Stimulated activated CD4-positive, alpha-beta T cell treated with anti-CD3 and anti-CD28 coated beads, Interleukin-2, amount 100 ng/mL, for 48 hours (primary cell): ENCODE measurements around the gene SPOCD1.

Experiments used
- DNase-seq, 2 donors: peaks; one replicate each; pipeline ENCODE4 v3.0.0-alpha.2; 2020

Gene SPOCD1

GRCh38 chr1:31815752-31816500 is at the start of gene SPOCD1:
TSS of gene SPOCD1 (minus strand) at chr1:31816022. CDS start at chr1:31815333, 689 bp downstream.
- peak; percentile 89 to 94 for DNase-seq

DNA sequence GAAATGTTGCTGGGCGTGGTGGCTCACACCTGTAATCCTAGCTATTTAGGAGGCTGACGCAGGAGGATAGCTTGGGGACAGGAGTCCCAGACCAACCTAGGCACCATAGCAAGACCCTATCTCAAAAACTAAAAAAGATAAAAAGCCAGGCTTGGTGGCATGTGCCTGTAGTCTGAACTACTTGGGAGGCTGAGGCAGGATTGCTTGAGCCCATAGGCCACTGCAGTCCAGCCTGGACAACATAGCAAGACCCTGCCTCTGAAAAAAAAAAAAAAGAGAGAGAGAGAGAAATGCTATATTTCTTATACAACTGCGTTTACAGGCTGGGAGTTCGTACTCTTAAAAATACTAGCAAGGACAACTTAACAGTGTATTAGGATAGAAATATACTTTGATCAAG is 46.2 kb upstream of the SPOCD1 start:
- no peak for DNase-seq

DNA sequence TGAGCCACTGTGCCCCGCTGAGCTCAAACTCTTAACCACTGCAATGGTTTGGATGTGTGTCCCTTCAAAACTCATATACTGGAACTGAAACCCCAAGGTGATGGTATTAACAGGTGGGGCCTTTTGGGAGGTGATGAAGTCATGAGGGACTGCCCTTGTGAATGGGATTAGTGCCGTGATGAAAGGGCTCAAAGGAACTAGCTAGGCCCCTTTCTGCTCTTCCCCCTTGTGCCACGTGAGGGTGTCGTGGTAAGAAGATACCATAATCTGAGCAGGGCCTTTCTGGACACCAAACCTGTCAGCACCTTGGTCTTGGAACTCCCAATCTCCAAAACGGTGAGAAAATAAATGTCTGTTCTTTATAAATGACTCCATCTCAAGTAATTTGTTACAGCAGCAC is 45.5 kb upstream of the SPOCD1 start:
- DNase-seq, result no peak

GRCh38 chr1:31860581-31860980 is 44.8 kb upstream of the SPOCD1 start:
- no peak for DNase-seq

- DNase-seq, result no peak
These were observed 43.9 kb upstream of the SPOCD1 start for GRCh38 chr1:31859719-31860118.

DNA sequence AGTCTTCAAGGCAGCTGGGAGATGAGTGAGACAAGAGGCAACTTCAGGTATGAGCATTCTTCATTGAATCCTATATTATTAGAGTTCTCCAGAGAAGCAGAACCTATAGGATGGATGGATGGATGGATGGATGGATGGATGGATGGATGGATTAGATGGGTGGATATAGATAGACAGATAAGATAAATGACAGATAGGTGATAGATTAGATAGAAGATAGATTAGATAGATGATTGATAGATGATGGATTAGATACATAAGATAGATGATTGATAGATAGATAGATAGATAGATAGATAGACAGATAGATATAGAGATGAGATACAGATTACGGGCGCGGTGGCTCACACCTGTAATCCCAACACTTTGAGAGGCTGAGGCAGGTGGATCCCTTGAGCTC is 43.2 kb upstream of the SPOCD1 start:
- no peak for DNase-seq

- DNase-seq, result no peak
These were observed 42.0 kb upstream of the SPOCD1 start for GRCh38 chr1:31857863-31858262.

DNA sequence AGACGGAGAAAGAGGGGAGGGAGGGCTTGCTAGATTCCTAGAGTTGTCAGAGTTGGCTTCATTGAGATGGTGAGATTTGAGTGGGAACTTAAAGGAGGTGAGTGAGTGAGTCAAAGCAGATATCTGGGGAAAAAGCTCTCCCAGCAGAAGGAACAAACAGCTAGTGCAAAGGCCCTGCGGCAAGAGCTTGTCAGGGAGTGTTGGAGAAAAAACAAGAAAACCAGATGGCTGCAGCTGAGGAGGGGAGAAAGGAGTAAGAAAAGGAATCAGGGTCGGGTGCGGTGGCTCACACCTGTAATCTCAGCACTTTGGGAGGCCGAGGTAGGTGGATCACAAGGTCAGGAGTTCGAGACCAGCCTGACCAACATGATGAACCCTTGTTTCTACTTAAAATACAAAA is 40.3 kb upstream of the SPOCD1 start:
- DNase-seq, result no peak

GRCh38 chr1:31855038-31855845 is 39.4 kb upstream of the SPOCD1 start:
- no peak for DNase-seq

GRCh38 chr1:31849653-31850052 is 33.8 kb upstream of the SPOCD1 start:
- no peak for DNase-seq

DNA sequence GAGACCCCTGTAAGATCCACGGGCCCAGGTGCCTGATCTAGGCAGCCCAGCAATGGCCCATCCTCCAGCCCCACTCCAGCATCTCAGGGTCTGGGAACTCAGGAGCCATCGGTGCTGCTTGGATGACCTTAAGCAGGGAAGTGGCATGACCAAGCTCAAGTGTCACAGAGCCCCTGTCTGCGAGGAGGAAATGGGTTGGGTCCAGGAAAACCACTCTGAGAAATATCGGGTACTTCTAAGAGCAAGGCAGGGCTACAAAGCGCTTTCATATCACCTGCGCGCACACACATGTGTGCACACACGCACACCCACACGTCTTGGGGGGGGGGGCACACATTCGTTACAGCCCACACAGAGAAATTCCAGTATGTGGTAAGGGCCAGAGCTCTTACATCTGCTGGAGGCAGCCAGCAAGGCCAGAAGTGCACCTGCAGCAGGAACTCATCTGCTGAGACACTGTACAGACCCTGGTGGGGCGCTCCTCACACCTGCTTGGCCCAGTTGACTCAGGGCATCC is 32.6 kb upstream of the SPOCD1 start:
- peak in 1 of 2 donors; percentile 7 for DNase-seq

DNA sequence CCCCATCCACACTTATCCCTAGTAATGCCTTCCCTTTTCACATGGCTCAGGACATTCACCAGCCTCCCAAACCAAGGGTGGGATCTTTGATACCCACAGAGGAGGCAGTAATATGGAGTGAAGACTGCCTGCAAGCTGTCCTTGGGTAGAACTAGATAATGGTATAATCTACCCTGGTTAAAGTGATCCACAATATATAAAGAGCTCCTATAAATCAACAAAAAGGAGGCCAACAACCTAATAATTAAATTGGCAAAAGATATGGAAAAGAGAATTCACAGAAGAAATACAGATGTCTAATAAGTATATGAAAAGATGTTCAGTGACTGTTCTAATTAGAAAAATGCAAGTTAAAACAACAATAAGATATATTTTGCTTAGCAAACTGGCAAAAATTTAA is 30.7 kb upstream of the SPOCD1 start:
- DNase-seq, result no peak

DNA sequence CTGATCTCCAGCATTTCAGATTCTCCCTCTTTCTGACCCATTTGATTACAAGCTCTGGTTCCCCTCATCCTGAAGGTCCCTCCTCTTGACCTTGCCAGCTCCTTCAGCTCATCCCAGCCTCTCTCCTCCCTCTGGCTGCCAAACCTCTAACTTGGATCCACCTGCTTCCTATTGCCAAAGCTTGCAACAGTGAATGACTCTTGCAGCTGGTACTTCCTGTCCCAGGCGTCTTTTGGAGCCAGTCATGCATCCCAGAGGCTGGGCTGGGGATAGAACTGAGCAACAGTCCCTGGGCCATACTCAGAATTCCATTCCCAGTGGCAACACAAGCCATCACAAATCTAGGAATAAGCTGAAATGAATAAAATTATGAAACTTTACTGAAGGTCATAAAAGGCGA is 27.7 kb upstream of the SPOCD1 start:
- DNase-seq, result no peak

- DNase-seq, result no peak
These were observed 24.0 kb upstream of the SPOCD1 start for GRCh38 chr1:31839662-31840343.

DNA sequence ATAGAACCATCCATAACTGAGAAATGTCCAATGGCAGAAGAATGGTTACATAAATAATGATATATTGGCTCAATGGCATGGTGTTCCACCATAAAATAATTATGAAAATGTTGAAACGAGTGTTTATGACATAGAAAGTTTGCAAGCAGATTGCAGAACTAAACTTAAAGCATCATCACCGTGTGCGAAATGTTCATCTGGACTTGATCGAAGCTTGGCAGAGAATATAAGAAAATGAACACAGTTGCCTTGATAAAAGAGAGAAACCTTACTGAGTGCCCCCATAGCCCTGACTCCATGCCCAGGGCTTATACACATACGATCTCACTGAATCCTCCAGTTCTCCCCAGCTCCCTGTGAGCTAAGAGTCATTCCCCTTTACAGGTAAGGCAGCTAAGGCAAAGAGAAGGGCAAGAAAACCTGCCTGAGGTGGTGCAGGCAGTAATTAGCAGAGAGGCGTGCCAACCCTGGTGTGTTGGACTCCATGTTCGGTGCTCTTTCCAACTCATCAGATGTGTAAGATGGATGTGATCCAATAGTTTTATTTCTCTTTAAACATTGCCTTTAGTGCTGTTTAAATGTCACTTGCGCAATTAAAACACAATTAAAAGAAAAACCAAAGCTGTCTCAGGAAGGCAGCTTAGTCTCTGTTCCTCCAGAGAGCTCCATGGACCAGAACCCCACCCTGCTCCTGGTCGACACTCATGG is 21.8 kb upstream of the SPOCD1 start:
- no peak for DNase-seq

- DNase-seq, result no peak
These were observed 20.8 kb upstream of the SPOCD1 start for GRCh38 chr1:31836638-31837037.

- no peak for DNase-seq
These were observed 19.6 kb upstream of the SPOCD1 start for GRCh38 chr1:31835415-31835814.

- DNase-seq, result no peak
These were observed 18.7 kb upstream of the SPOCD1 start for GRCh38 chr1:31834501-31834900.

- DNase-seq, result no peak
These were observed 15.9 kb upstream of the SPOCD1 start for GRCh38 chr1:31831397-31832378.

GRCh38 chr1:31830511-31830910 is 14.7 kb upstream of the SPOCD1 start:
- DNase-seq, result no peak

- DNase-seq, result no peak
These were observed 14.2 kb upstream of the SPOCD1 start for GRCh38 chr1:31830065-31830464.
